GM12878 (cell line): ENCODE data around the gene HERC5. TPM values are rescaled to one million over a fixed set of nuclear protein-coding genes. Genes with fewer than 3 reads are reported as not detected.

Experiments used
- ATAC-seq: fragments of 200-7000 bp; cut with Tn5 transposase; 3 replicates; pipeline ENCODE4 v1.9.1; 2020; ENCODE audit warnings: mild to moderate bottlenecking, moderate library complexity
- BruUV-seq: library from RNA; stranded (reverse); fragments of 400-500 nt; replicated peaks from 2 replicates; lab custom pipeline; 2021; lab: Mats Ljungman, UMichigan
- CTCF ChIA-PET: fragments of 300-600 bp; sonication (Branson Sonifier 250); formaldehyde crosslinking; extraction: SDS; loops from one replicate; lab custom pipeline; 2021; ENCODE audit warnings: inconsistent platforms; lab: Yijun Ruan, JAX
- POLR2A ChIA-PET: fragments of 350-600 bp; formaldehyde crosslinking; extraction: SDS; loops from one replicate; lab custom pipeline; 2021; ENCODE audit warnings: inconsistent platforms; lab: Charles Lee
- RAD21 ChIA-PET: fragments of 300-600 bp; sonication (Branson Sonifier 250); formaldehyde crosslinking; loops from one replicate; lab custom pipeline; 2023; ENCODE audit warnings: antibody characterized with exemption; ENCODE audit not compliant: unreplicated experiment; lab: Charles Lee
- SMC1A ChIA-PET: fragments of 300-600 bp; sonication (Branson Sonifier 250); formaldehyde crosslinking; loops from one replicate; lab custom pipeline; 2023; ENCODE audit not compliant: unreplicated experiment, uncharacterized antibody; lab: Charles Lee
- DNase-seq: peaks from one replicate; pipeline ENCODE4 v3.0.0-alpha.2; 2011; ENCODE audit warnings: low read depth, low spot score
- FAIRE-seq: peaks from 3 replicates; lab custom pipeline; 2011; peaks lifted over from hg19 to GRCh38; lab: Jason Lieb, UNC
- H2AFZ ChIP-seq: 2 replicates; pipeline ENCODE4 v1.6.0; 2011; ENCODE audit warnings: low read depth, low read length, control low read depth; ENCODE audit not compliant: control insufficient read depth
- H3K27ac ChIP-seq: 2 replicates; pipeline ENCODE4 v1.5.1; 2011; ENCODE audit warnings: control low read depth; ENCODE audit not compliant: control insufficient read depth, insufficient read depth
- H3K27me3 ChIP-seq, 2 experiments: replicated peaks in 1 of 2; 2 replicates each; pipeline versions ENCODE4 v1.6.0 to v1.6.1; 2011; ENCODE audit warnings: low read length in 1 of 2; ENCODE audit not compliant: control insufficient read depth in 2 of 2, insufficient read depth in 2 of 2
- H3K36me3 ChIP-seq, 2 experiments: 2 replicates each; pipeline ENCODE4 v1.5.1; 2011; ENCODE audit warnings: low read length in 1 of 2; ENCODE audit not compliant: control insufficient read depth in 2 of 2, insufficient read depth in 2 of 2
- H3K4me1 ChIP-seq: 2 replicates; pipeline ENCODE4 v1.6.1; 2011; ENCODE audit warnings: mild to moderate bottlenecking, low read length, moderate library complexity, mixed read lengths; ENCODE audit not compliant: control insufficient read depth, insufficient read depth
- H3K4me2 ChIP-seq: 2 replicates; pipeline ENCODE4 v1.6.0; 2011; ENCODE audit warnings: control low read depth; ENCODE audit not compliant: control insufficient read depth, insufficient read depth
- H3K4me3 ChIP-seq: fragments of 200-600 bp; sonication (generic); 2 replicates; pipeline ENCODE4 v1.5.1; 2016
- H3K79me2 ChIP-seq: 2 replicates; pipeline ENCODE4 v1.6.0; 2011; ENCODE audit warnings: low read length; ENCODE audit not compliant: control insufficient read depth, insufficient read depth
- H3K9ac ChIP-seq: 2 replicates; pipeline ENCODE4 v1.8.0; 2011; ENCODE audit warnings: low read length, control low read depth, mixed read lengths; ENCODE audit not compliant: control insufficient read depth, insufficient read depth
- H3K9me3 ChIP-seq: replicated peaks from 3 replicates; pipeline ENCODE4 v1.5.1; 2011; ENCODE audit warnings: mild to moderate bottlenecking, low read length; ENCODE audit not compliant: control insufficient read depth, insufficient read depth
- H4K20me1 ChIP-seq: 2 replicates; pipeline ENCODE4 v1.6.0; 2011; ENCODE audit not compliant: control insufficient read depth, insufficient read depth
- BACH1 ChIP-seq: fragments of 450-650 bp; IDR thresholded peaks from 2 replicates; pipeline ENCODE4 v1.6.1; 2017; ENCODE audit warnings: mild to moderate bottlenecking, borderline replicate concordance
- BRCA1 ChIP-seq: IDR thresholded peaks from 2 replicates; pipeline ENCODE4 v1.6.1; 2011; ENCODE audit warnings: low read depth, low read length, improper control_type of control experiment
- ESRRA ChIP-seq: IDR thresholded peaks from 2 replicates; pipeline ENCODE4 v1.6.1; 2012; ENCODE audit warnings: mild to moderate bottlenecking, low read length, improper control_type of control experiment
- FOXK2 ChIP-seq: fragments of 450-650 bp; IDR thresholded peaks from 2 replicates; pipeline ENCODE4 v1.6.1; 2017; ENCODE audit warnings: mild to moderate bottlenecking, moderate library complexity
- NR2C1 ChIP-seq: fragments of 450-650 bp; IDR thresholded peaks from 2 replicates; pipeline ENCODE4 v1.6.1; 2017; ENCODE audit warnings: antibody characterized with exemption, mild to moderate bottlenecking, moderate library complexity
- PKNOX1 ChIP-seq: fragments of 450-650 bp; IDR thresholded peaks from 2 replicates; pipeline ENCODE4 v1.6.1; 2016; ENCODE audit warnings: mild to moderate bottlenecking
- RCOR1 ChIP-seq: conservative IDR thresholded peaks from 2 replicates; pipeline ENCODE4 v1.6.1; 2012; ENCODE audit warnings: low read depth, low read length, improper control_type of control experiment
- RELB ChIP-seq: fragments of 450-650 bp; IDR thresholded peaks from 2 replicates; pipeline ENCODE4 v1.6.1; 2017; ENCODE audit warnings: low read depth, mild to moderate bottlenecking, moderate library complexity
- SIN3A ChIP-seq: IDR thresholded peaks from 2 replicates; pipeline ENCODE4 v1.6.1; 2012; ENCODE audit warnings: low read depth, low read length, improper control_type of control experiment
- SPI1 ChIP-seq: IDR thresholded peaks from 2 replicates; pipeline ENCODE4 v1.6.1; 2011; ENCODE audit warnings: low read depth, mild to moderate bottlenecking, low read length, moderate library complexity, borderline replicate concordance; ENCODE audit not compliant: insufficient read depth
- TBL1XR1 ChIP-seq: IDR thresholded peaks from 2 replicates; pipeline ENCODE4 v1.6.1; 2012; ENCODE audit warnings: low read depth, low read length, improper control_type of control experiment
- WRNIP1 ChIP-seq: IDR thresholded peaks from 2 replicates; pipeline ENCODE4 v1.6.1; 2011; ENCODE audit warnings: low read depth, low read length, improper control_type of control experiment, borderline replicate concordance
- ZNF217 ChIP-seq: fragments of 450-650 bp; IDR thresholded peaks from 2 replicates; pipeline ENCODE4 v1.6.1; 2017; ENCODE audit warnings: antibody characterized with exemption, mild to moderate bottlenecking
- WGBS: methylation state at CpG from one replicate; pipeline ENCODE4 v1.1.6; 2016; ENCODE audit warnings: low lambda C conversion rate; ENCODE audit not compliant: insufficient replicate concordance, insufficient coverage; ENCODE audit errors: missing lambda C conversion rate; 5-methylcytosine and 5-hydroxymethylcytosine counted together
- in situ Hi-C: fragments of 300-500 bp; cut with MboI; formaldehyde crosslinking; loops from 9 replicates; pipeline ENCODE4 v1.14.3; 2018; ENCODE audit warnings: mixed read lengths
- intact Hi-C: fragments of 100-400 bp; cut with micrococcal nuclease; formaldehyde crosslinking; loops from one replicate; pipeline ENCODE4 v1.14.2; 2022; ENCODE audit not compliant: unreplicated experiment
- polyA plus RNA-seq, 11 experiments: library from polyadenylated mRNA; depleted of rRNA in 4 of 11; unstranded in 6 of 11; stranded (reverse) in 5 of 11; fragments of >200 nt; fragmentation: Nextera tagmentation in 4 of 11; fragmentation: Illumina TruSeq in 1 of 11; extraction: Ambion mirVana in 4 of 11; extraction: Trizol in 1 of 11; gene quantifications; 1 replicate in 1 of 11; 2 replicates in 10 of 11; pipeline versions ENCODE4 v1.2.1 to v1.2.3, GENCODE V29; 2011 to 2016; ENCODE audit warnings: inconsistent platforms in 2 of 11, missing spikeins in 2 of 11, low read depth in 1 of 11
- total RNA-seq, 4 experiments: library from RNA; depleted of rRNA in 3 of 4; stranded (reverse); fragments of >200 nt in 3 of 4; fragmentation: Illumina TruSeq in 1 of 4; extraction: Trizol in 1 of 4; gene quantifications; 2 replicates each; pipeline versions ENCODE4 v1.2.1 to v1.2.3, GENCODE V29; 2013 to 2021

Gene HERC5
- total and polyA plus RNA-seq, 10 of the 15 experiments (the other 5 are each of a cell fraction or from before 2014, with no cell fraction given) = 12.5 to 60.7 (median 25.1) TPM

GRCh38 chr4:88531549-88531948 is 74.6 kb downstream of the HERC5 start:
- in situ Hi-C loops = no loop called here
- 67% methylated on average over 3 of the region's 3 CpGs for WGBS
- intact Hi-C loops = no loop called here
- no peak overlapping the region for H3K27ac ChIP-seq
- ChIA-PET CTCF (interaction anchor here (0.7 to 4.4 kb wide), 6 partner anchors 9 to 492 kb away, joined by 3 to 17 read pairs (median 10); no protein-coding TSS in a partner anchor), POLR2A (no interaction called here), SMC1A (interaction anchor here (0.9 to 5.1 kb wide), 6 partner anchors 9 to 491 kb away, joined by 3 to 23 read pairs (median 4); no protein-coding TSS in a partner anchor), RAD21 (interaction anchor here (1.0 kb wide), 1 partner anchor 142 kb away, joined by 3 read pairs; no protein-coding TSS in a partner anchor)
- no peak overlapping the region for H2AFZ ChIP-seq
- H3K4me1 ChIP-seq = peaks cover 18% of the 10 kb centered on the region
- FAIRE-seq = no peak
- no peak overlapping the region for H3K9ac ChIP-seq
- no peaks in the 10 kb centered on the region for H3K27me3 ChIP-seq
- H3K79me2 ChIP-seq = no peaks in the 10 kb centered on the region
- no TSS peak for BruUV-seq
- DNase-seq = no peak
- H3K9me3 ChIP-seq = no peaks in the 10 kb centered on the region
- no peaks in the 10 kb centered on the region for H3K36me3 ChIP-seq
- no peak overlapping the region for H3K4me3 ChIP-seq
- ATAC-seq = no peak
- no peaks in the 10 kb centered on the region for H4K20me1 ChIP-seq
- TF ChIP-seq ZNF217 (no peak), NR2C1 (no peak), BRCA1 (no peak), SPI1 (no peak), BACH1 (no peak), SIN3A (no peak), TBL1XR1 (no peak), FOXK2 (no peak), PKNOX1 (no peak), WRNIP1 (no peak), ESRRA (no peak), RELB (no peak), RCOR1 (no peak)
- H3K4me2 ChIP-seq = no peak overlapping the region
